GM12892 (cell line): ENCODE results near the gene NPIPB8.
"Not testable (repeated sequence)": the region's sequence is repeated elsewhere in the genome, so short reads cannot be mapped to it uniquely, and the experiment has no call there.

ENCODE experiments used
- DNase-seq: peaks from one replicate; pipeline ENCODE4 v3.0.0; 2011; ENCODE audit not compliant: insufficient read length
- FAIRE-seq: peaks from 2 replicates; lab custom pipeline; 2011; peaks lifted over from hg19 to GRCh38; lab: Jason Lieb, UNC
- POLR2A ChIP-seq: IDR thresholded peaks from 2 replicates; pipeline ENCODE4 v1.6.1; 2011; ENCODE audit warnings: low read depth, low read length, control low read depth
- POLR2AphosphoS5 ChIP-seq: IDR thresholded peaks from 2 replicates; pipeline ENCODE4 v1.6.1; 2011; ENCODE audit warnings: low read depth, low read length, control low read depth
- TAF1 ChIP-seq: IDR thresholded peaks from 2 replicates; pipeline ENCODE4 v1.6.1; 2011; ENCODE audit warnings: low read depth, mild to moderate bottlenecking, control low read depth, low read length, borderline replicate concordance

Gene NPIPB8

GRCh38 chr16:28615486-28616223 lies 22.2 kb upstream of the NPIPB8 start:
- FAIRE-seq, DNase-seq: not testable (repeated sequence)

- FAIRE-seq, result not testable (repeated sequence)
Observed at GRCh38 chr16:28616224-28616577, 21.7 kb upstream of the NPIPB8 start.

GRCh38 chr16:28616636-28617035 lies 21.2 kb upstream of the NPIPB8 start:
- FAIRE-seq (no peak), DNase-seq (no peak)
- TF ChIP-seq POLR2A (no peak), TAF1 (no peak), POLR2AphosphoS5 (no peak)

More at GRCh38 chr16:28616224-28616577, 21.7 kb upstream of the NPIPB8 start:
- DNase-seq, result not testable (repeated sequence)

GRCh38 chr16:28617874-28618273 lies 20.0 kb upstream of the NPIPB8 start:
- no peak for DNase-seq
- no peak for FAIRE-seq
- no peak for TF ChIP-seq POLR2A
- no peak for TF ChIP-seq TAF1
- TF ChIP-seq POLR2AphosphoS5, result no peak

GRCh38 chr16:28620316-28620715 lies 17.5 kb upstream of the NPIPB8 start:
- not testable (repeated sequence) for DNase-seq, FAIRE-seq

GRCh38 chr16:28621481-28622155 lies 16.2 kb upstream of the NPIPB8 start:
- FAIRE-seq (no peak), DNase-seq (no peak)
- TF ChIP-seq POLR2A, result no peak
- TF ChIP-seq POLR2AphosphoS5, result no peak
- TF ChIP-seq TAF1, result no peak

- not testable (repeated sequence) for FAIRE-seq, DNase-seq
Observed at GRCh38 chr16:28622532-28623171, 15.2 kb upstream of the NPIPB8 start.

- peak; percentile 74 for FAIRE-seq
- no peak for TF ChIP-seq POLR2A
- no peak for TF ChIP-seq POLR2AphosphoS5
- TF ChIP-seq TAF1, result no peak
Observed at GRCh38 chr16:28623172-28623711, 14.6 kb upstream of the NPIPB8 start.

GRCh38 chr16:28630905-28631304 lies 7.0 kb upstream of the NPIPB8 start:
- not testable (repeated sequence) for FAIRE-seq, DNase-seq

More at GRCh38 chr16:28623172-28623711, 14.6 kb upstream of the NPIPB8 start:
- DNase-seq, result peak; percentile 49

GRCh38 chr16:28636093-28636823 lies 1.6 kb upstream of the NPIPB8 start:
- not testable (repeated sequence) for DNase-seq

GRCh38 chr16:28638359-28638758 lies 494 bp downstream of the NPIPB8 start:
- DNase-seq, FAIRE-seq: not testable (repeated sequence)

More at GRCh38 chr16:28636093-28636823, 1.6 kb upstream of the NPIPB8 start:
- FAIRE-seq, result not testable (repeated sequence)

- not testable (repeated sequence) for FAIRE-seq, DNase-seq
Observed at GRCh38 chr16:28639959-28640358, 2.1 kb downstream of the NPIPB8 start.

GRCh38 chr16:28666264-28666663 lies 28.4 kb downstream of the NPIPB8 start:
- not testable (repeated sequence) for DNase-seq, FAIRE-seq

GRCh38 chr16:28667480-28667879 lies 29.6 kb downstream of the NPIPB8 start:
- not testable (repeated sequence) for DNase-seq, FAIRE-seq

GRCh38 chr16:28668199-28668598 lies 30.3 kb downstream of the NPIPB8 start:
- DNase-seq, FAIRE-seq: not testable (repeated sequence)

GRCh38 chr16:28688327-28688952 lies 50.6 kb downstream of the NPIPB8 start:
- DNase-seq, FAIRE-seq: not testable (repeated sequence)

- not testable (repeated sequence) for FAIRE-seq, DNase-seq
Observed at GRCh38 chr16:28689425-28689824, 51.6 kb downstream of the NPIPB8 start.
